Cardiac fibroblast (primary cell): ENCODE measurements around the gene COG8.
A peak's percentile ranks its signal among the peaks of the same experiment; 100 is the strongest.
"Not testable (repeated sequence)": the region's sequence is repeated elsewhere in the genome, so short reads cannot be mapped to it uniquely, and the experiment has no call there.

ENCODE experiments used
- DNase-seq, 2 donors: peaks; one replicate each; pipeline versions ENCODE4 v3.0.0 to v3.0.0-alpha.2; 2010; ENCODE audit warnings: low read depth in 2 of 2
- H3K4me3 ChIP-seq, 2 donors: replicated peaks in 1 of 2; 1 replicate in 1 of 2; 2 replicates in 1 of 2; pipeline ENCODE4 v1.5.1; 2011; ENCODE audit warnings: low read depth in 2 of 2, low read length in 2 of 2, mild to moderate bottlenecking in 2 of 2, moderate library complexity in 1 of 2
- TF ChIP-seq, protein P1 (sequence below): IDR thresholded peaks from one replicate; pipeline ENCODE4 v1.5.1; 2011; ENCODE audit warnings: low read depth, mild to moderate bottlenecking, low read length, inconsistent platforms

The COG8 gene

GRCh38 chr16:69365901-69366300 is 26.5 kb upstream of the COG8 start:
- DNase-seq: peak in 1 of 2 donors; percentile 23
- TF ChIP-seq, protein P1, sequence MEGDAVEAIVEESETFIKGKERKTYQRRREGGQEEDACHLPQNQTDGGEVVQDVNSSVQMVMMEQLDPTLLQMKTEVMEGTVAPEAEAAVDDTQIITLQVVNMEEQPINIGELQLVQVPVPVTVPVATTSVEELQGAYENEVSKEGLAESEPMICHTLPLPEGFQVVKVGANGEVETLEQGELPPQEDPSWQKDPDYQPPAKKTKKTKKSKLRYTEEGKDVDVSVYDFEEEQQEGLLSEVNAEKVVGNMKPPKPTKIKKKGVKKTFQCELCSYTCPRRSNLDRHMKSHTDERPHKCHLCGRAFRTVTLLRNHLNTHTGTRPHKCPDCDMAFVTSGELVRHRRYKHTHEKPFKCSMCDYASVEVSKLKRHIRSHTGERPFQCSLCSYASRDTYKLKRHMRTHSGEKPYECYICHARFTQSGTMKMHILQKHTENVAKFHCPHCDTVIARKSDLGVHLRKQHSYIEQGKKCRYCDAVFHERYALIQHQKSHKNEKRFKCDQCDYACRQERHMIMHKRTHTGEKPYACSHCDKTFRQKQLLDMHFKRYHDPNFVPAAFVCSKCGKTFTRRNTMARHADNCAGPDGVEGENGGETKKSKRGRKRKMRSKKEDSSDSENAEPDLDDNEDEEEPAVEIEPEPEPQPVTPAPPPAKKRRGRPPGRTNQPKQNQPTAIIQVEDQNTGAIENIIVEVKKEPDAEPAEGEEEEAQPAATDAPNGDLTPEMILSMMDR: no peak
- H3K4me3 ChIP-seq: no peak overlapping the region

GRCh38 chr16:69364088-69364487 is 24.7 kb upstream of the COG8 start:
- no peak for DNase-seq
- TF ChIP-seq, protein P1: no peak
- H3K4me3 ChIP-seq: no peak overlapping the region

DNA sequence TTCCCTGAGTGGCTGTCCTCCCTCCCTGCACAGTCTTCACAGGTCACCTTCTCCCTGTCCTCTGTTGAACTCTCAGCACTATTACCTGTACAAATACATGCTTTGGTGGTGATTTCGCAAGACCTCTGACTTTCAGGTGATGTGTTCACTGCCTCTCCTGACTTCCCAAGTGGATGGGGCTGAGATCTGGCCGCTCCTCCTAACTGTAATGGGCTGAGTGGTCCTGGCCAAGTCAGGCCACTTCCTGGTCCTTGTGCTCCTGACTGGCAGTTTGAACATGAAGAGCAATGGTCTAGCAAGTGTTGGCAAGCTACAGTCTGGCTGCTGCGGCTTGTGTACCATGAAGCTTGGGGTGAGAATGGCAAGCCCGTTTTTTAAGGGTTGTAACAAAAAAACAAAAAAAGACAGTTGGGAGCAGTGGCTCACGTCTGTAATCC is 23.9 kb upstream of the COG8 start:
- TF ChIP-seq, protein P1: no peak
- no peak overlapping the region for H3K4me3 ChIP-seq
- DNase-seq: no peak

- not testable (repeated sequence) for DNase-seq, H3K4me3 ChIP-seq
Observed at GRCh38 chr16:69360070-69360469, 20.7 kb upstream of the COG8 start.

DNA sequence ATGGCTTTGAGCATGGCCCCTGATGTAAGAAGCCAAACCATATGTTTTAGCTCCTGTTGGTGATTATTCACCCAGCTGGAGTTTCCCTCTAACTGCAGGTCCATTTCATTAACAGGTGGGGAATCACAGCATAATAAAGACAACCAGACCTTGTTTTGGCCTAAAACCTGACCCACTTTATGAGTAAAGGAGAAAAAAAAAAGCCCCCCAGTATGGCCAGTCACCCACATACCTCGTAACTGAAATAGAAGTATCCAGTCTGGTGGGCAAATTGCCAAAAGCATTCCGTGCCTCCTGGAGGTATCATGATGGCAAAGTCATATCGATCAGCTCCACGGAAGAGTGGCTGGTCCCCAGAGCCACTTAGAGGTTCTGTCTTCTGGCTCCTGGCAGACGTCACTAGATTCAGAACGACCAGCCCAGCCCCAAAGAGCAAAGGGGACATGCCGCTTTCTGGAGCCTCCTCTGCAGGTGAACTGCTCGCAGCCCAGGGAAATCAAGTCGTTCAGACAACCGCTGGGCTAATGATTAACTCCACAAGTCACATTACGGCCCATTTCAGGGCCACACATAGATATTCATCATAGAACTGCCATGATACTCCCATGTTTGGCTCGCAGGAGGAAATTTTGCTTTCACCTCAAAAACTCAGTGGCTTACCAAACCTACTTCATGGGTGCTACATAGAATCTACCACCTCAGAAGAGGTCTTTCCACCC is 12.1 kb upstream of the COG8 start, which contains the start of gene TMED6:
Gene TMED6 (minus strand): TSS at position 478 of the 719 bp plus-strand sequence. CDS start 33 bp downstream, at position 445.
- no peak within 1 kb of the TSS for H3K4me3 ChIP-seq
- TF ChIP-seq, protein P1: no peak
- DNase-seq: no peak

GRCh38 chr16:69350536-69351133 is 11.3 kb upstream of the COG8 start:
- no peak overlapping the region for H3K4me3 ChIP-seq
- TF ChIP-seq, protein P1: no peak
- no peak for DNase-seq

DNA sequence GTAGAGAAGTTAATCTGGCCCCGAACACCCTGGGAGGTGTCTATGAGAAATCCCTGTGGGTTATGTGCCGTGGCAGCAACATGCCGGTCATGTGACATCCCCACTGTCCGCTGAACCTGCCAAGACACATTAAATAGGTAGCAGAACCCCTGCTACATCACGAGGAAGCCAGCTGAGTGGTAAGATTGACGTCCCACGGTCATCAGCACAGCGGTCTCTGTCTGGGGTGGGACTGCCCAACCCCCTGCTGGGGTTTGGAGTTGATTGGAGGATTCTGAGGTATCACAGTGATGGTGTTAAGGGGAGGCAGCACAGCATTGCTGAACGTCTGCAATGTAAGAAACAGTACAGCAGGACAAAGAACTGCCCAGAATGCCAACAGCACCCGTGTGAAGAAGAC is 10.2 kb upstream of the COG8 start:
- no peak for DNase-seq
- TF ChIP-seq, protein P1: no peak
- no peak overlapping the region for H3K4me3 ChIP-seq
